ENCODE results near the gene PLAU.

DNA sequence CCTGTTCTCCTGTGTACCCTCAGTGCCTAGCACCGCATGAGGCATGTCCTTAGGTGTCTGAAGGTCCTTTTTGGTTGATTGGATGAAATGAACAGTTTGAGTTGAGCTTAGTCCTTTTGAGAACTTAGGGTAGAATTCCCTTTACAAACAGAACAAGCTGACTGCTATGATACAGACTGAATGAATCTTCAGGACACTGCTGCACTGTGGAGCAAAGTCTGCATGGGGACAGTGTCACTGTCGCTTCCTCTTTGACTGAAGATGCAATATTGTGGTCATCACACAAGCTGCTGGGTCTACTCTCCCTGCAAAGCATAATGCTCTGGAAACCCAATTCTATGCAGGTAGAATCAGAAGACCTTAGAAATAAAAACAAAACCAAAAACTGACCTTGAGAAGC lies 8.6 kb upstream of the PLAU start:
- TF ChIP-seq, protein P1, sequence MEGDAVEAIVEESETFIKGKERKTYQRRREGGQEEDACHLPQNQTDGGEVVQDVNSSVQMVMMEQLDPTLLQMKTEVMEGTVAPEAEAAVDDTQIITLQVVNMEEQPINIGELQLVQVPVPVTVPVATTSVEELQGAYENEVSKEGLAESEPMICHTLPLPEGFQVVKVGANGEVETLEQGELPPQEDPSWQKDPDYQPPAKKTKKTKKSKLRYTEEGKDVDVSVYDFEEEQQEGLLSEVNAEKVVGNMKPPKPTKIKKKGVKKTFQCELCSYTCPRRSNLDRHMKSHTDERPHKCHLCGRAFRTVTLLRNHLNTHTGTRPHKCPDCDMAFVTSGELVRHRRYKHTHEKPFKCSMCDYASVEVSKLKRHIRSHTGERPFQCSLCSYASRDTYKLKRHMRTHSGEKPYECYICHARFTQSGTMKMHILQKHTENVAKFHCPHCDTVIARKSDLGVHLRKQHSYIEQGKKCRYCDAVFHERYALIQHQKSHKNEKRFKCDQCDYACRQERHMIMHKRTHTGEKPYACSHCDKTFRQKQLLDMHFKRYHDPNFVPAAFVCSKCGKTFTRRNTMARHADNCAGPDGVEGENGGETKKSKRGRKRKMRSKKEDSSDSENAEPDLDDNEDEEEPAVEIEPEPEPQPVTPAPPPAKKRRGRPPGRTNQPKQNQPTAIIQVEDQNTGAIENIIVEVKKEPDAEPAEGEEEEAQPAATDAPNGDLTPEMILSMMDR (IDR thresholded peaks at IDR 0.05): no peak
- TF ChIP-seq POLR2A (IDR thresholded peaks at IDR 0.05): no peak

All from upper lobe of left lung (tissue), 4 donors.